AG08396 (cell line): Measurements from ENCODE around the gene SLC46A1.

Experiments used
- DNase-seq: peaks from one replicate; pipeline ENCODE4 v3.0.0; 2012; ENCODE audit warnings: low spot score, mixed read lengths

Gene SLC46A1

GRCh38 chr17:28350271-28350670 is 55.7 kb downstream of the SLC46A1 start:
- DNase-seq = no peak

- no peak for DNase-seq
Observed at GRCh38 chr17:28348979-28349378, 57.0 kb downstream of the SLC46A1 start.

- peak; percentile 81 for DNase-seq
Observed at GRCh38 chr17:28347261-28347891, 58.6 kb downstream of the SLC46A1 start.

GRCh38 chr17:28346746-28347246 is 59.2 kb downstream of the SLC46A1 start:
- no peak for DNase-seq

- DNase-seq = no peak
Observed at GRCh38 chr17:28346199-28346580, 59.8 kb downstream of the SLC46A1 start.

- DNase-seq = no peak
Observed at GRCh38 chr17:28345419-28346198, 60.4 kb downstream of the SLC46A1 start.
